Fibroblast of pulmonary artery (primary cell): ENCODE data around the gene FCRLB.

Source experiments
- DNase-seq: peaks from one replicate; pipeline ENCODE4 v3.0.0-alpha.2; 2010; ENCODE audit warnings: low read depth
- H3K4me3 ChIP-seq: replicated peaks from 2 replicates; pipeline ENCODE4 v1.5.1; 2011; ENCODE audit warnings: low read depth, mild to moderate bottlenecking, control low read depth, low read length, moderate library complexity
- TF ChIP-seq, protein P1 (sequence below): IDR thresholded peaks from 2 replicates; pipeline ENCODE4 v1.5.1; 2011; ENCODE audit warnings: mild to moderate bottlenecking, control low read depth, low read length, inconsistent platforms; ENCODE audit errors: missing control alignments

FCRLB gene

DNA sequence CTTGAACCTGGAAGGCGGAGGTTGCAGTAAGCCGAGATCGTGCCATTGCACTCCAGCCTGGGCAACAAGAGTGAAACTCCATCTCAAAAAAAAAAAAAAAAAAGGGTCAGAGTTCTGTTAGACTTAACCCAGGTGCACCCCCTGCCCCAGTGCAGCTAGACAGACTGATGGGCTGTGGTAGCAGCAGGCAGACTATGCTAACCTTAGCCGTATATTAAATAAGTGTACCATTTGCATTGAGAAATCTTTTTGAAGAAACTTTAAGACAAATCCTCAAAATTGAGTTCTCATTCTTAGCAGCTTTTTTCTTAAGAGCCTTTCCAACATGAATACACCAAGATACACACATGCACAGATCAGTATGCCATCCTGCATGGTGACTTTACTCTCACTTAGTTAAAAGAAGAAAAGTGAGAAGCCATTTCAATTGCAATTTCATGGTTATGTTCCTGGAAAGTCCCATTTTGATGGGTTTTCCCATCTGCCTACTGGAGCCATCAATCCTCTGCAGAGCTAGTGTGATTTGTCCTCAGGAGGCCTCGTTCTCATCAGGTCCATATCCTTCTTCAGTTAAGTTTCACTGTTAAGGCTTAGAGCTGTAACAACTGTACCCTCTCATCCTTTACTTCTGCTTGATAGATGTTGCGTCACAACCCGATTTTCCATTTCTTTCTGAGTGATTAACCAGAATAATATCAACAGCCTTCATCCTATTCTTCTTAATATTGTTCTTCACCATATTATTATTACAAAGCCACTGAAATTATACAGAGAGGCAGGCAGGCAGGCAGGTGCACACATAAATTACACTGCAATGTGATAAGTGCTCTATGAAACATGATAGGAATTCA, 7.3 kb downstream of the FCRLB start:
- DNase-seq = no peak
- H3K4me3 ChIP-seq = no peak overlapping the region
- TF ChIP-seq, protein P1, sequence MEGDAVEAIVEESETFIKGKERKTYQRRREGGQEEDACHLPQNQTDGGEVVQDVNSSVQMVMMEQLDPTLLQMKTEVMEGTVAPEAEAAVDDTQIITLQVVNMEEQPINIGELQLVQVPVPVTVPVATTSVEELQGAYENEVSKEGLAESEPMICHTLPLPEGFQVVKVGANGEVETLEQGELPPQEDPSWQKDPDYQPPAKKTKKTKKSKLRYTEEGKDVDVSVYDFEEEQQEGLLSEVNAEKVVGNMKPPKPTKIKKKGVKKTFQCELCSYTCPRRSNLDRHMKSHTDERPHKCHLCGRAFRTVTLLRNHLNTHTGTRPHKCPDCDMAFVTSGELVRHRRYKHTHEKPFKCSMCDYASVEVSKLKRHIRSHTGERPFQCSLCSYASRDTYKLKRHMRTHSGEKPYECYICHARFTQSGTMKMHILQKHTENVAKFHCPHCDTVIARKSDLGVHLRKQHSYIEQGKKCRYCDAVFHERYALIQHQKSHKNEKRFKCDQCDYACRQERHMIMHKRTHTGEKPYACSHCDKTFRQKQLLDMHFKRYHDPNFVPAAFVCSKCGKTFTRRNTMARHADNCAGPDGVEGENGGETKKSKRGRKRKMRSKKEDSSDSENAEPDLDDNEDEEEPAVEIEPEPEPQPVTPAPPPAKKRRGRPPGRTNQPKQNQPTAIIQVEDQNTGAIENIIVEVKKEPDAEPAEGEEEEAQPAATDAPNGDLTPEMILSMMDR = no peak

DNA sequence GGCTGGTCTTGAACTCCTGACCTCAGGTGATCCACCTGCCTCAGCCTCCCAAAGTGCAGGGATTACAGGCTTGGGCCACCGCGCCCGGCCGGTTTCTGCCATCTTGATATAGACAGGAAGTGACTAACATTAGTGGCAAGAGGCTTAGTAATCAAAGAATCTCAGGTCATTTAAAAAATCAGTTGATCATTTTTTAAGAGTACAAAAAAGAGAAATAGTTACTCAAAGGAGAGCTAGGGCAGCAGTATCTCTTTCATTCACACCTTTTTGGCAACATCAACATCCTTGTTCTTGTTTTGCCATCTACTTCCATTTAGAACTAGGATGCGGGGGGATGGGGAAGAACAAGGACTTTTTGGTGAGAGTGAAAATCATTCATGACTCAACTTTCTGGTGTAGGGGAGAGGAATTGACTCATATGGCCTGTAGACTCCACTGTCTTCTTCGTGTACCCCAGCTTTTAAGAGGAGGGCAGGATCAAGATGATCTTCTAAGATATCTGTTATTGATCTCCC, 8.8 kb downstream of the FCRLB start:
- TF ChIP-seq, protein P1 = no peak
- peak; percentile 51 for DNase-seq

DNA sequence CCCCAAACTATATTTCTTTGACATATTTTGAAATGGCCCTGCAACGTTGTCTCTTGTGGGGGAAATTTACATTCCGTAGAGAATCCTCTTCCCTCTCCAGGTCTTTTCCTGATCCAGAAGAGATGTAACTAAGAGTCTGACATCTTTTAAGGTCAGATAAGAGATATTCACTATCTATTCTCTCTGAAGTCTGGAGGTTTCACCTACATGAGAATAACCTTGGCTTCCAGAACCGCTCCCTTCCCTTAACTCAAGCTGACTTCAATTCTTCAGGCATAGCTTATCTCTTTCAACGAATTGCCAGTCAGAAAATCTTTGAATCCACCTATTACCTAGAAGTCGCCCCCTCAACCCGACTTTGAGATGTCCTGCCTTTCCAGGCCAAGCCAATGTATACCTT, 9.9 kb downstream of the FCRLB start:
- no peak for DNase-seq
- TF ChIP-seq, protein P1 = no peak
- no peak overlapping the region for H3K4me3 ChIP-seq

More for the DNA sequence above, 8.8 kb downstream of the FCRLB start:
- no peak overlapping the region for H3K4me3 ChIP-seq

DNA sequence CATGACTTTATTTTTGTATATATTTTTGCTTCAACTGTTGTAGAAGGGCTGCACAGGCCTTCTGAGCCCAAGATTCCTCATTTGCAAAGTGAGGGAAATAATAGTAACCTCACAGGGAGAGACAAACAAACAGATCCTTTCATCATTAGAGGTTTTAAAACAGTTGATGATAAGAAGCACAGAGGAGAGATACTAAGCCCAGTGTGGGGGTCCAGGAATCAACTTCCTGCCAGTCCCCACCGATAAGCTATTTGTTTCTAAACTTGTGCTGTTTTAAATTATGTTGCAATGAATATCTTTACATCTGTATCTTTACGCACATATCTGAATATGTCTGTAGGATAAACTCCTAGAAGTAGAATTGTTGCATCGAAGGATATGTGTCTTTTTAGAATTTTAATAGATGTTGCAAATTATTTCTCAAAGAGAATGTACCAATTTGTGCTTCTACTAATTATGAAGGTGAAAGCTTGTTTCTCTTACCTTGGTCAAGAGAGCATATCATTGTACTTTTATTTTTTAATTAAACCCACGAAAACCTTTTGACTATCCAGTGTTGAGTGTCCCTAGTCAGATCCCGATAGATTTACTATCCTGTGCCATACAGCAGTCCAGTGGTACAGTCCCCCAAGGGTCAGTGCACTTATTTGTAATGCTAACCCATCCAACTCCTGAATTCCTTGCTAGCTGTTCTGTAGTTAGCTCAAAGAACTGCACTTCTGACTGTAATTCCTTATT, 10.8 kb downstream of the FCRLB start:
- TF ChIP-seq, protein P1 = no peak
- DNase-seq = no peak
- no peak overlapping the region for H3K4me3 ChIP-seq

DNA sequence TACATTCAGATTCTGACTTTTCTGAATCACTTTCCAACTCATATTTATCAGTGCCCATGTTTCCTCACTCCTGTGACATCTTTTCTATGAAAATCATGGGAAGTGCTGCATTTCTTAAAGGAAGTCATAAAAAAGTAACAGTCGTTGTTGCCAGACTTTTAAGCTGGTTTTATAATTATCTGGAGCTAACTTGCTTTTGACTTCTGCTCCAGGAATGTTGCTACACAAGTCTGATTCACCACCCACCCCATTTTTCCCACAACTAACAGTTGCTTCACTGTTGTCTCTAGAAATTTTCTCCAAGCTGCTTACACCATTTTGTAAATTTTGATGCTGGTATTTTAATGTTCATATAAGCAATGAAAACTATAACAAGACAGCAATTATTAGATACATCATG, 12.2 kb downstream of the FCRLB start:
- TF ChIP-seq, protein P1 = no peak
- peak; percentile 92 for DNase-seq
- no peak overlapping the region for H3K4me3 ChIP-seq

DNA sequence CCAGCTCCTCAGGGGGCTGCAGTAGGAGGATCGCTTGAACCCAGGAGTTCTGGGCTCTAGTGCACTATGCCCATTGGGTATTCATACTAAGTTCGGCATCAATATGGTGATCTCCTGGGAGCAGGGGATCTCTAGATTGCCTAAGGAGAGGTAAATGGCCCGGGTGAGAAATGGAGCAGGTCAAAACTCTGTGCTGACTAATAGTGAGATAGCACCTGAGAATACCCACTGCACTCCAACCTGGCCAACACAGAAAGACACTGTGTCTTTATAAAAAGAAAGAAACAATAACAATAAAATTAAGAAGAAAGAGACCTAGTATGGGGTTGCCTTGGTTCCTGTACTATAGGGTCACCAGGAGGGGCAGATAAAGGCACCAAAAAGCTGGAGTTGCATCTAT, 14.5 kb downstream of the FCRLB start:
- no peak overlapping the region for H3K4me3 ChIP-seq
- DNase-seq = no peak
- TF ChIP-seq, protein P1 = no peak
